Neural progenitor cell (in vitro differentiated cells): ENCODE measurements around the gene RRM2. TPM values are rescaled to one million over a fixed set of nuclear protein-coding genes. Genes with fewer than 3 reads are reported as not detected.

Experiments used
- DNase-seq: peaks from one replicate; pipeline ENCODE4 v3.0.0-alpha.2; 2016; ENCODE audit warnings: low spot score
- H2AFZ ChIP-seq: fragments of 200-600 bp; sonication (generic); replicated peaks from 2 replicates; pipeline ENCODE4 v1.6.1; 2016; ENCODE audit warnings: antibody characterized with exemption
- H3F3A ChIP-seq: fragments of 200-600 bp; sonication (generic); 2 replicates; pipeline ENCODE4 v1.6.1; 2016; ENCODE audit warnings: antibody characterized with exemption, low read depth
- H3K27ac ChIP-seq: fragments of 200-600 bp; sonication (generic); 2 replicates; pipeline ENCODE4 v1.5.1; 2016; ENCODE audit warnings: mild to moderate bottlenecking
- H3K27me3 ChIP-seq: fragments of 200-600 bp; sonication (generic); 2 replicates; pipeline ENCODE4 v1.6.1; 2016; ENCODE audit warnings: mild to moderate bottlenecking, moderate library complexity
- H3K36me3 ChIP-seq: fragments of 200-600 bp; sonication (generic); 2 replicates; pipeline ENCODE4 v1.5.1; 2016
- H3K4me1 ChIP-seq: fragments of 200-600 bp; sonication (generic); 2 replicates; pipeline ENCODE4 v1.6.1; 2016; ENCODE audit warnings: mixed run types
- H3K4me2 ChIP-seq: fragments of 200-600 bp; sonication (generic); 2 replicates; pipeline ENCODE4 v1.6.1; 2016
- H3K4me3 ChIP-seq: fragments of 200-600 bp; sonication (generic); 2 replicates; pipeline ENCODE4 v1.5.1; 2016
- H3K79me2 ChIP-seq: fragments of 200-600 bp; sonication (generic); 2 replicates; pipeline ENCODE4 v1.6.1; 2016; ENCODE audit warnings: low read depth
- H3K9ac ChIP-seq: fragments of 200-600 bp; sonication (generic); 2 replicates; pipeline ENCODE4 v1.6.1; 2016
- H3K9me3 ChIP-seq: fragments of 200-600 bp; sonication (generic); 2 replicates; pipeline ENCODE4 v1.5.1; 2016; ENCODE audit warnings: low read depth
- H4K20me1 ChIP-seq: fragments of 200-600 bp; sonication (generic); 2 replicates; pipeline ENCODE4 v1.6.1; 2016; ENCODE audit warnings: low read depth
- H3K27ac Mint-ChIP-seq: 3 replicates; pipeline ENCODE4 v1.8.0; 2021; ENCODE audit warnings: mixed read lengths
- H3K27me3 Mint-ChIP-seq: 2 replicates; pipeline ENCODE4 v1.8.0; 2022; ENCODE audit warnings: low read depth, mild to moderate bottlenecking, inconsistent platforms, moderate library complexity, mixed read lengths; ENCODE audit not compliant: insufficient read depth
- H3K36me3 Mint-ChIP-seq: 3 replicates; pipeline ENCODE4 v1.8.0; 2021; ENCODE audit warnings: mixed read lengths
- H3K4me1 Mint-ChIP-seq: 3 replicates; pipeline ENCODE4 v1.8.0; 2021; ENCODE audit warnings: mixed read lengths
- H3K4me3 Mint-ChIP-seq: 3 replicates; pipeline ENCODE4 v1.8.0; 2021; ENCODE audit warnings: mild to moderate bottlenecking, moderate library complexity, mixed read lengths
- H3K9me3 Mint-ChIP-seq: 3 replicates; pipeline ENCODE4 v1.8.0; 2020; ENCODE audit warnings: mixed read lengths
- EZH2 ChIP-seq: fragments of 200-600 bp; sonication (generic); IDR thresholded peaks from 2 replicates; pipeline ENCODE4 v1.6.1; 2017; ENCODE audit warnings: antibody characterized with exemption, mild to moderate bottlenecking, moderate library complexity
- EZH2phosphoT487 ChIP-seq: fragments of 200-600 bp; sonication (generic); IDR thresholded peaks from 2 replicates; pipeline ENCODE4 v1.6.1; 2017; ENCODE audit warnings: antibody characterized with exemption
- total RNA-seq: library from RNA; depleted of rRNA; stranded (reverse); fragments of >200 nt; gene quantifications from 2 replicates; pipeline ENCODE4 v1.2.3, GENCODE V29; 2015; ENCODE audit warnings: low replicate concordance
- TF ChIP-seq, protein P1 (sequence below): fragments of 200-600 bp; sonication (generic); IDR thresholded peaks from 2 replicates; pipeline ENCODE4 v1.5.1; 2017; ENCODE audit warnings: antibody characterized with exemption, mild to moderate bottlenecking

The RRM2 gene
- total RNA-seq, 1 donor from 2014 or later, result 66.0 TPM

DNA sequence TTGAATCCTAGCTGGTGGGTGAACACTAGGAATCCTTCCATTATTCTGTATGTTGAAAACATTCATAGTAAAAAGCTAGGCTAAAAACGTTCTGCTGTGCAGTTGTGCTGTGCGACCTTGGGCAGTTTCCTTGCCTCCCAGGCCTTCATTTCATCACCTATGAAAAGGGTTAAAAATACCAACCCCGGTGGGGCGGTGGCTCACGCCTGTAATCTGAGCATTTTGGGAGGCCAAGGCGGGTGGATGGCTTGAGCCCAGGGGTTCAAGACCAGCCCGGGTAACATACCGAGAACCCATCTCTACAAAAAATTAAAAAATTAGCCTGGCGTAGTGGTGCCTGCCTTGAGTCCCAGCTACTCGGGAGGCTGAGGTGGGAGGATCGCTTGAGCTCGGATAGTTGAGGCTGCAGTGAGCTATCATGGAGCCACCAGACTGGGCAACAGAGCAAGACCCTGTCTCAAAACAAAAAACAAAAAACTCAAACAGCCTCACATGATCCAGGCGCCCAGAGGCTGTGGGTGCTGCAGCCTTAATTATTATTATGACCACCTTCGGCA, 2.9 kb upstream of the RRM2 start:
- Mint-ChIP-seq H3K36me3 (peaks cover 2% of the 10 kb centered on the region), H3K9me3 (no peaks in the 10 kb centered on the region), H3K27ac (no peak overlapping the region), H3K27me3 (peaks cover 2% of the 10 kb centered on the region), H3K4me1 (peaks cover 30% of the 10 kb centered on the region), H3K4me3 (peak overlapping the region; percentile 97)
- Histone ChIP-seq H3K9me3 (no peaks in the 10 kb centered on the region), H3K9ac (no peak overlapping the region), H3K36me3 (peaks cover under 1% of the 10 kb centered on the region), H2AFZ (no peak overlapping the region), H3K27ac (no peak overlapping the region), H3K27me3 (peaks cover 8% of the 10 kb centered on the region), H3F3A (peaks cover 21% of the 10 kb centered on the region), H4K20me1 (peaks cover 15% of the 10 kb centered on the region), H3K4me3 (peak overlapping the region; percentile 87), H3K4me1 (peaks cover 7% of the 10 kb centered on the region), H3K79me2 (peaks cover 32% of the 10 kb centered on the region), H3K4me2 (peak overlapping the region; percentile 61)
- TF ChIP-seq EZH2 (no peak), EZH2phosphoT487 (no peak)
- TF ChIP-seq, protein P1, sequence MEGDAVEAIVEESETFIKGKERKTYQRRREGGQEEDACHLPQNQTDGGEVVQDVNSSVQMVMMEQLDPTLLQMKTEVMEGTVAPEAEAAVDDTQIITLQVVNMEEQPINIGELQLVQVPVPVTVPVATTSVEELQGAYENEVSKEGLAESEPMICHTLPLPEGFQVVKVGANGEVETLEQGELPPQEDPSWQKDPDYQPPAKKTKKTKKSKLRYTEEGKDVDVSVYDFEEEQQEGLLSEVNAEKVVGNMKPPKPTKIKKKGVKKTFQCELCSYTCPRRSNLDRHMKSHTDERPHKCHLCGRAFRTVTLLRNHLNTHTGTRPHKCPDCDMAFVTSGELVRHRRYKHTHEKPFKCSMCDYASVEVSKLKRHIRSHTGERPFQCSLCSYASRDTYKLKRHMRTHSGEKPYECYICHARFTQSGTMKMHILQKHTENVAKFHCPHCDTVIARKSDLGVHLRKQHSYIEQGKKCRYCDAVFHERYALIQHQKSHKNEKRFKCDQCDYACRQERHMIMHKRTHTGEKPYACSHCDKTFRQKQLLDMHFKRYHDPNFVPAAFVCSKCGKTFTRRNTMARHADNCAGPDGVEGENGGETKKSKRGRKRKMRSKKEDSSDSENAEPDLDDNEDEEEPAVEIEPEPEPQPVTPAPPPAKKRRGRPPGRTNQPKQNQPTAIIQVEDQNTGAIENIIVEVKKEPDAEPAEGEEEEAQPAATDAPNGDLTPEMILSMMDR, result no peak
- DNase-seq, result no peak

DNA sequence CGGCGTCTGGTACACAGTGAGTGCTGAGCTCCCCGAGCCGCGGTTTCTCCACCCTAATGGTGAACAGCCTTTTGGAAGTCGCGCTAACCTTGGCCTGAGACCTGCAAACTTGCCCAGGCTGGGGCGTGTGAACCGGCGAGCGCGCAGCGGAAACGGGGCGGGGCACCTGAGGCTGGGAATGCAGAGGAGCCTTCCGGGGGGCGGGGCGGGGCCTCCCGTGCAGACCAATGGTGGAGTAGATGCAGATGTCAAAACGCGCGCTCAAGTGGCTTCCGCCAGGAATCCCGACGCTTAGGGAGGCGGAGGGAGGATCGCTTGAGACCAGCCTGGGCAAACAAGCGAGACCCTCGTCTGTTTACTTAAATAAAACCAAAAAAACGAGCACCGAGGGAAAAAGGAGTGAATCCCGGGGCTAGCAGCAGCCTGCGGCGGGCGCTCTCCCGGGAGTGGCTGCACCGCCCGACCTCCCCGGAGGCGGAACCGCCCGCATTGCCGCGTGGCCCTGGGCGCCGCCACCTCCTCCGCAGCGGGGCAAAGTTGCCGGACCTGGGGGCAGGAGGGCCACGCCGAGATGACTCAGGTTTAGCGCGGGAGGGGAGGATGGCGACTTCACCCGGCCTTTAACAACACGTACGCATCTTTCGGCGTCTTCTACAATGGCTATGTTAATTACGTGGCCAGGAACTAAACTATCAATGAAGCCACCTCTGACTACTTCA, 2.2 kb upstream of the RRM2 start:
- peak overlapping the region; percentile 97 for H3K4me3 Mint-ChIP-seq
- H3K36me3 Mint-ChIP-seq, result peaks cover 9% of the 10 kb centered on the region
- Histone ChIP-seq H3F3A (peaks cover 27% of the 10 kb centered on the region), H3K27me3 (peaks cover 8% of the 10 kb centered on the region), H3K27ac (no peak overlapping the region), H3K9ac (no peak overlapping the region), H4K20me1 (peaks cover 21% of the 10 kb centered on the region), H3K4me2 (peak overlapping the region; percentile 95), H3K79me2 (peaks cover 38% of the 10 kb centered on the region), H3K4me1 (peaks cover 14% of the 10 kb centered on the region), H3K4me3 (peak overlapping the region; percentile 87), H3K36me3 (peaks cover 7% of the 10 kb centered on the region), H2AFZ (peak overlapping the region; percentile 35), H3K9me3 (no peaks in the 10 kb centered on the region)
- H3K4me1 Mint-ChIP-seq, result peaks cover 36% of the 10 kb centered on the region
- TF ChIP-seq, protein P1, result no peak
- TF ChIP-seq EZH2 (no peak), EZH2phosphoT487 (no peak)
- H3K27me3 Mint-ChIP-seq, result peaks cover 5% of the 10 kb centered on the region
- no peaks in the 10 kb centered on the region for H3K9me3 Mint-ChIP-seq
- H3K27ac Mint-ChIP-seq, result peak overlapping the region; percentile 69
- DNase-seq, result peak; percentile 97

DNA sequence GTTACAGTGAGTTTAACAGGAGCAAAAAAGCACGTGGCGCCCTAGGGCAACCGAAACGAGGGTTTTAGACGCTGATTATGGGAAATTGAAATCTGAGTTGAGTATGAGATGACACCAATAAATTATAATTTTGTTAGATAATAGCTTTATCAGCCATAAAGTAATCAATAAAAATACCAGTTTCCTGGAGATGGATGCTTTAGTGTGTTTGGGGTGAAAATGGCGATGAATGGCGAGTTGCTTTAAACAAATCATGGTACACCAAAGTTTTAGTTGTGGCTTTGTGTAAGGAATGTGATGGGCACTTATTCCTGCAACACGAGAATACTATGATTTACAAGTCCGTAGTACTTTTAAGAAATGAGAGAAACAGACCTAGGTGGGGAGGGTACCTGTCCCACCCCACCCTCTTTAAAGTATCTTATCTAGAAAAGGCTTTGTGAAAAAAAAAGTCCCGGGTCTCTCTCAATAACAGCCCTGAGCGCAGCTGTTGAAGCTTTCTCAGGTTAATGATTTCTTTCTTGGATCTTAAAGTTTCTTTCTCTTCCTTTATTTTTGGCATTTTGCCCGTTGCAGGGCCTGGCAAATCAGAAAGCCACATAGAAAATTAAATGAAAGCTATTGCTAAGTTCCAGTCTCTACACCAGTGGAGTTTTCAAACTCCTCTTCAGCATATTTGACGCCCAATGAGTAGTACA, 1.5 kb upstream of the RRM2 start:
- Mint-ChIP-seq H3K4me3 (peak overlapping the region; percentile 97), H3K4me1 (peaks cover 40% of the 10 kb centered on the region), H3K9me3 (no peaks in the 10 kb centered on the region), H3K36me3 (peaks cover 12% of the 10 kb centered on the region), H3K27me3 (peaks cover 5% of the 10 kb centered on the region), H3K27ac (peak overlapping the region; percentile 65)
- peaks cover 8% of the 10 kb centered on the region for H3K27me3 ChIP-seq
- no peak overlapping the region for H3K27ac ChIP-seq
- H3K4me2 ChIP-seq, result peak overlapping the region; percentile 95
- TF ChIP-seq EZH2phosphoT487, result no peak
- no peak for TF ChIP-seq EZH2
- TF ChIP-seq, protein P1, result no peak
- H3K9ac ChIP-seq, result no peak overlapping the region
- peak overlapping the region; percentile 35 for H2AFZ ChIP-seq
- H3K4me3 ChIP-seq, result peak overlapping the region; percentile 87
- peaks cover 27% of the 10 kb centered on the region for H3F3A ChIP-seq
- peaks cover 17% of the 10 kb centered on the region for H3K4me1 ChIP-seq
- H3K9me3 ChIP-seq, result no peaks in the 10 kb centered on the region
- H3K79me2 ChIP-seq, result peaks cover 45% of the 10 kb centered on the region
- no peak for DNase-seq
- H4K20me1 ChIP-seq, result peaks cover 28% of the 10 kb centered on the region
- H3K36me3 ChIP-seq, result peaks cover 12% of the 10 kb centered on the region
